Pancreas (tissue), 10 donors: ENCODE results near the gene WNT7A. TPM values are rescaled to one million over a fixed set of nuclear protein-coding genes. Genes with fewer than 3 reads are reported as not detected.

Source experiments
- ATAC-seq, 4 donors: fragments of 200-7000 bp; cut with Tn5 transposase; one replicate each; pipeline versions ENCODE4 v1.8.0 to v1.9.1; 2020; ENCODE audit warnings: mild to moderate bottlenecking in 4 of 4, moderate library complexity in 4 of 4
- DNase-seq, 6 donors: peaks; one replicate each; pipeline ENCODE4 v3.0.0-alpha.2; 2020
- FAIRE-seq: peaks from 2 replicates; lab custom pipeline; 2012; peaks lifted over from hg19 to GRCh38; lab: Jason Lieb, UNC
- H3K27ac ChIP-seq, 4 donors: fragments of 200-600 bp; sonication (generic); 1 replicate in 3 of 4; 2 replicates in 1 of 4; pipeline versions ENCODE4 v1.5.0 to v1.8.0; 2020
- H3K27me3 ChIP-seq, 4 donors: fragments of 200-600 bp; one replicate each; pipeline ENCODE4 v1.8.0; 2021
- H3K36me3 ChIP-seq, 3 donors: fragments of 200-600 bp; sonication (generic) in 1 of 3; one replicate each; pipeline versions ENCODE4 v1.5.0 to v1.8.0; 2020 to 2021
- H3K4me1 ChIP-seq, 3 donors: fragments of 200-600 bp; one replicate each; pipeline ENCODE4 v1.8.0; 2021
- H3K4me3 ChIP-seq, 4 donors: fragments of 200-600 bp; sonication (generic) in 2 of 4; one replicate each; pipeline versions ENCODE4 v1.5.0 to v1.8.0; 2020 to 2021
- H3K9me3 ChIP-seq, 4 donors: fragments of 200-600 bp; one replicate each; pipeline ENCODE4 v1.8.0; 2021
- WGBS, 2 donors: extraction: QIAGEN DNeasy Blood & Tissue Kit; methylation state at CpG; one replicate each; pipeline ENCODE4 v1.1.7; 2013; 5-methylcytosine and 5-hydroxymethylcytosine counted together
- intact Hi-C, 3 donors: fragments of 100-400 bp; cut with DNase I; formaldehyde crosslinking; loops; one replicate each; pipeline versions ENCODE4 v1.11.1 to v1.14.2; 2022
- polyA plus RNA-seq, 2 donors: library from polyadenylated mRNA; stranded (reverse); fragments of 200-250 nt; gene quantifications; one replicate each; pipeline ENCODE4 v1.2.3, GENCODE V29; 2013
- total RNA-seq, 6 donors: library from RNA; stranded (reverse); fragmentation: NEBNext Ultra II Directional in 4 of 6; extraction: Animal tissue kit (Norgen Biotek cat#: 25700) in 4 of 6; gene quantifications; one replicate each; pipeline versions ENCODE4 v1.2.1 to v1.2.4, GENCODE V29; 2021 to 2023
- TF ChIP-seq, protein P1 (sequence below), 4 donors: fragments of 200-600 bp; sonication (generic) in 3 of 4; IDR thresholded peaks; one replicate each; pipeline versions ENCODE4 v1.5.0 to v1.8.0; 2021; ENCODE audit warnings: antibody characterized with exemption in 4 of 4
- donor health status: healthy with polysubstance abuse.
- donor health status: DM: no; HTN: no; CAD: no; lungs with moderate emphysema.
- donor health status: DM: no; HTN: no; CAD: no.
- donor health status: control.
- donor health status: control.
- donor health status: Bipolar disorder and iron deficiency.
- donor health status: DM: yes; HTN: yes; CAD: no.
- donor health status: DM: no; HTN: no; CAD: no.
- donor health status: DM: no; HTN: no; CAD: no.
- donor health status: DM: yes; HTN: yes; CAD: no.

The WNT7A gene
- total and polyA plus RNA-seq, 8 donors, result 0.04 to 0.31 (median 0.09) TPM; not detected in 1

DNA sequence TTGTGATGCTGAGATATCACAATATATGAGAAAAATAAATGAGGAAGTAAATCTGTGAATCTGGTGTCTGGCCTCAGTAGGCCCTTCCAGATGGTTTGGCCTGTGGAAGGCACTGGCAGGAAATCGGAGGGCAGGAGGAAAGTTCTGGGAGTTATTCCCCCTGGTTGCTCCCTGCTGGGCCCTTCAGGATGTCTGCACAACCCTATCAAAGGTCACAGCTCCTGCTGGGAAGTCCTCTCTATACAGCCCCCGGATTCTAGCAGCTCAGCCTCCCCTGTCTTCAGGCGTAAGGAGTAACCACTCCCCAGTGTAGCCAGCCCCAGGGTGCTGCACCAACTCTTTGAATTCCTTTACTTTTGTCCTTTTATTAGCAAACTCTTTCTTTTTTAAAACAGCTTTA lies 56.2 kb downstream of the WNT7A start:
- Histone ChIP-seq H3K36me3 (no peaks in the 10 kb centered on the region), H3K9me3 (no peaks in the 10 kb centered on the region), H3K4me1 (no peaks in the 10 kb centered on the region), H3K27me3 (no peaks in the 10 kb centered on the region), H3K4me3 (no peak overlapping the region), H3K27ac (no peak overlapping the region)
- DNase-seq (no peak), FAIRE-seq (no peak), ATAC-seq (no peak)
- 89 to 92% methylated on average over 3 of the region's 3 CpGs for WGBS, 2 donors
- intact Hi-C loops, result no loop called here
- TF ChIP-seq, protein P1, sequence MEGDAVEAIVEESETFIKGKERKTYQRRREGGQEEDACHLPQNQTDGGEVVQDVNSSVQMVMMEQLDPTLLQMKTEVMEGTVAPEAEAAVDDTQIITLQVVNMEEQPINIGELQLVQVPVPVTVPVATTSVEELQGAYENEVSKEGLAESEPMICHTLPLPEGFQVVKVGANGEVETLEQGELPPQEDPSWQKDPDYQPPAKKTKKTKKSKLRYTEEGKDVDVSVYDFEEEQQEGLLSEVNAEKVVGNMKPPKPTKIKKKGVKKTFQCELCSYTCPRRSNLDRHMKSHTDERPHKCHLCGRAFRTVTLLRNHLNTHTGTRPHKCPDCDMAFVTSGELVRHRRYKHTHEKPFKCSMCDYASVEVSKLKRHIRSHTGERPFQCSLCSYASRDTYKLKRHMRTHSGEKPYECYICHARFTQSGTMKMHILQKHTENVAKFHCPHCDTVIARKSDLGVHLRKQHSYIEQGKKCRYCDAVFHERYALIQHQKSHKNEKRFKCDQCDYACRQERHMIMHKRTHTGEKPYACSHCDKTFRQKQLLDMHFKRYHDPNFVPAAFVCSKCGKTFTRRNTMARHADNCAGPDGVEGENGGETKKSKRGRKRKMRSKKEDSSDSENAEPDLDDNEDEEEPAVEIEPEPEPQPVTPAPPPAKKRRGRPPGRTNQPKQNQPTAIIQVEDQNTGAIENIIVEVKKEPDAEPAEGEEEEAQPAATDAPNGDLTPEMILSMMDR (IDR thresholded peaks at IDR 0.05), result no peak

DNA sequence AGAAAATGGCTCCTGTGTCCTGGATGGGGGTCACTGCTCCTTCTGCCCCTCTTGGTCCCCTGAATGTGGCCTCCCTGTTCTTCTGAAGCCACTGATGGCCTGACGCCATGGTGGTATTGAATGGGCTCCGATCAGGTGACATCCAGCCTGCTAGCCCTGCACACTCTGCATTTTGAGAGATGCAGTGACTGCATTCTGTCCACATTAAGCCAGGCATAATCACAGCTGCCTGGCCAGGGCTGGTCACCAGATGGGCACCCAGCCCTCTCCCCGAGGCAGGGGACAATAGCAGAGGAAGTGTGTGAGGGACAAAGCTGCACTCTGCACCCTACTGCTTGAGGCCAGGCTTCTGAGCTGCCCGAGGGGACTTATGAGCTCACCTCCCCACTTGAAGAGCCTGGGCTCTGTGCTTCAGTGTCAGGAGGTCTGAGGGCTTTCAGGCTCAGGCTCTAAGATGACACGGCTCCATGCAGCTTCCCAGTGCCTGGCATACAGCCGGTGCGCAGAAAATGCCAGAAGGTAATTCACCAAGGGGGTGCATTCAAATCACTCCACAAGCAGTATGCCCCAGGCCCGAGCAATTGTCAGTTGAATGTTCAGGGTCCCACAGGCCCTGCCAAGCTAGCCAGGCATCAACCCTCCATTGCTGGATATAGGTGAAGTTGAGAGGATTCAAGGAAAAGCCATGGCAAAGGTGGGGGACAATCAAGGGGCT lies 56.8 kb downstream of the WNT7A start:
- TF ChIP-seq, protein P1 (IDR thresholded peaks at IDR 0.05), result no peak
- FAIRE-seq (no peak), ATAC-seq (no peak), DNase-seq (no peak)
- Histone ChIP-seq H3K4me3 (no peak overlapping the region), H3K27ac (no peak overlapping the region), H3K9me3 (no peaks in the 10 kb centered on the region), H3K27me3 (no peaks in the 10 kb centered on the region), H3K36me3 (no peaks in the 10 kb centered on the region), H3K4me1 (no peaks in the 10 kb centered on the region)
- intact Hi-C loops, result no loop called here
- 79 to 88% methylated on average over 8 of the region's 8 CpGs for WGBS, 2 donors

DNA sequence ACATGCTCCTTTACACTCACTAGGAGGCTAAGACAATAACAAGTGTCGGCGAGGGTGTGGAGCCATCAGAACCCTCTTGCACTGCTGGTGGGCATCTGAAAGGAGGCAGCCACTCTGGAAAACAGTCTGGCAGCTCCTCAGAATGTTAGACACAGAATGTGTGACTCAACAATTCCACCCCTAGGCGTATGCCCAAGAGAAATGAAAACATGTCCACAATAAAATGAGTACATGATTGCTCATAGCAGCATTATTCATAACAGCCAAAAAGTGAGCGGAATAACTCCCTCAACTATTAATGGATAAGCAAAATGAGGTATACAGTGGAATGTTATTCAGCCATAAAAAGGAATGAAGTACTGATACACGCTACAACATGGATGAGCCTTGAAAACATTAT lies 57.8 kb downstream of the WNT7A start:
- DNase-seq (no peak), FAIRE-seq (no peak), ATAC-seq (no peak)
- intact Hi-C loops, result no loop called here
- Histone ChIP-seq H3K36me3 (no peaks in the 10 kb centered on the region), H3K27ac (no peak overlapping the region), H3K27me3 (no peaks in the 10 kb centered on the region), H3K9me3 (no peaks in the 10 kb centered on the region), H3K4me1 (no peaks in the 10 kb centered on the region), H3K4me3 (no peak overlapping the region)
- 78 to 91% methylated on average over 5 of the region's 5 CpGs for WGBS, 2 donors
- TF ChIP-seq, protein P1 (IDR thresholded peaks at IDR 0.05), result no peak

DNA sequence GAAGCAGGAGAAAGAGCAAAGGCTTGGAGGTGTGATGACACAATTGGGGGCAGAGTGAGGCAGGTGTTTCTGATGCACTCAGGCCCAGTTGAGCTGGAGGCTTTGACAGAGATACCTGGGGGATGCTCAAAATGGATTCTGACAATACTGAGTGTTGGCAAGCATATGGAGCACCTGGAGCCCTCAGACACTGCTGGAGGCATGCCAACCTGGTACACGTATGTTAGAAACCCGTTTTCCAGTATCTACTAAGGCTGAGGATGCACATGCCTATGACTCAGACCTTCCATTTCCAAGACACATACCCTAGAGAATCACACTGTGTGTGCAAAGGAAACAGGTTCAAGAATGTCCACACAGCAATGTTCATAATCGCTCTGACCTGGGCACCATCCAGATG lies 58.7 kb downstream of the WNT7A start:
- no peak for DNase-seq
- Histone ChIP-seq H3K4me1 (no peaks in the 10 kb centered on the region), H3K27me3 (no peaks in the 10 kb centered on the region), H3K9me3 (no peaks in the 10 kb centered on the region), H3K4me3 (no peak overlapping the region), H3K27ac (no peak overlapping the region), H3K36me3 (no peaks in the 10 kb centered on the region)
- ATAC-seq, result no peak
- FAIRE-seq, result no peak
- 68 to 78% methylated on average over 3 of the region's 3 CpGs for WGBS, 2 donors
- TF ChIP-seq, protein P1 (IDR thresholded peaks at IDR 0.05), result no peak
- intact Hi-C loops, result no loop called here

DNA sequence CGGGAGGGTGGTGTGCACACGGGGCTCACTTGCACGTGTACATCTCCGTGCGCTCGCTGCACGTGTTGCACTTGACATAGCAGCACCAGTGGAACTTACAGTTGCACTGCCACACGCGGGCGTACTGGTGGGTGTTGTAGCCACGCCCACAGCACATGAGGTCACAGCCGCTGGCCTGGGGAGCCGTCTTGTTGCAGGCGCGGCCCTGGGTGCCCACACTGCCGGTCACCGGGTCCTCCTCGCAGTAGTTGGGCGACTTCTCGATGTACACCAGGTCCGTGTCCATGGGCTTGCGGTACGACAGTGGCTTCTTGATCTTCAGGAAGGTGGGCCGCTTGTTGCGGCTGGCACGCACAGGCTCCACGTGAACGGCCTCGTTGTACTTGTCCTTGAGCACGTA lies 61.0 kb downstream of the WNT7A start:
- 68 to 77% methylated on average over 30 of the region's 30 CpGs for WGBS, 2 donors
- Histone ChIP-seq H3K9me3 (peaks cover 0 to 5% (median 0%) of the 10 kb centered on the region in 4 donors), H3K36me3 (no peaks in the 10 kb centered on the region), H3K27ac (no peak overlapping the region), H3K4me1 (no peaks in the 10 kb centered on the region), H3K27me3 (no peaks in the 10 kb centered on the region), H3K4me3 (no peak overlapping the region)
- FAIRE-seq (no peak), ATAC-seq (no peak), DNase-seq (no peak)
- TF ChIP-seq, protein P1 (IDR thresholded peaks at IDR 0.05), result no peak
- intact Hi-C loops, result no loop called here
